Neural cell (in vitro differentiated cells): ENCODE measurements around the gene PLXNA4. TPM values are rescaled to one million over a fixed set of nuclear protein-coding genes. Genes with fewer than 3 reads are reported as not detected.

Source experiments
- H2AFZ ChIP-seq: fragments of 200-600, 300-800 bp; sonication (generic), shearing (Covaris generic); 2 replicates; pipeline ENCODE4 v1.6.0; 2014; ENCODE audit warnings: low read depth, mild to moderate bottlenecking, antibody characterized with exemption, low read length, moderate library complexity
- H3F3A ChIP-seq: fragments of 200-600 bp; shearing (Covaris generic); 2 replicates; pipeline ENCODE4 v1.6.1; 2016; ENCODE audit warnings: mild to moderate bottlenecking, moderate library complexity, mixed read lengths, antibody characterized with exemption, low read length; ENCODE audit not compliant: insufficient read depth, poor library complexity, severe bottlenecking
- H3K27ac ChIP-seq: fragments of 200-600, 300-800 bp; sonication (generic), shearing (Covaris generic); 2 replicates; pipeline ENCODE4 v1.5.1; 2014; ENCODE audit warnings: mild to moderate bottlenecking, low read length, moderate library complexity
- H3K27me3 ChIP-seq: fragments of 300-800, 200-600 bp; sonication (generic), shearing (Covaris generic); 2 replicates; pipeline ENCODE4 v1.6.0; 2014; ENCODE audit warnings: mild to moderate bottlenecking, low read depth, low read length, moderate library complexity; ENCODE audit not compliant: insufficient read depth
- H3K36me3 ChIP-seq: fragments of 300-800, 200-600 bp; sonication (generic), shearing (Covaris generic); 2 replicates; pipeline ENCODE4 v1.5.1; 2014; ENCODE audit warnings: mild to moderate bottlenecking, antibody characterized with exemption, low read length, moderate library complexity; ENCODE audit not compliant: insufficient read depth
- H3K4me2 ChIP-seq: fragments of 300-800, 200-600 bp; sonication (generic), shearing (Covaris generic); 2 replicates; pipeline ENCODE4 v1.6.0; 2014; ENCODE audit warnings: mild to moderate bottlenecking, low read length
- H3K4me3 ChIP-seq: fragments of 300-800, 200-600 bp; sonication (generic), shearing (Covaris generic); 2 replicates; pipeline ENCODE4 v1.5.1; 2014; ENCODE audit warnings: mild to moderate bottlenecking, low read length, moderate library complexity
- H3K79me2 ChIP-seq: fragments of 200-600 bp; shearing (Covaris generic); replicated peaks from 2 replicates; pipeline ENCODE4 v1.6.0; 2014; ENCODE audit warnings: mild to moderate bottlenecking, low read length, moderate library complexity; ENCODE audit not compliant: insufficient read depth
- H3K9ac ChIP-seq: fragments of 300-800, 200-600 bp; sonication (generic), shearing (Covaris generic); 2 replicates; pipeline ENCODE4 v1.6.1; 2016; ENCODE audit warnings: mild to moderate bottlenecking, low read length, mixed read lengths
- H3K9me2 ChIP-seq: fragments of 200-600 bp; shearing (Covaris generic); 2 replicates; pipeline ENCODE4 v1.6.1; 2016; ENCODE audit warnings: mild to moderate bottlenecking, low read length, mixed read lengths; ENCODE audit not compliant: insufficient read depth
- H3K9me3 ChIP-seq: fragments of 200-600, 300-800 bp; sonication (generic), shearing (Covaris generic); 2 replicates; pipeline ENCODE4 v1.6.1; 2016; ENCODE audit warnings: mild to moderate bottlenecking, mixed run types, low read length, moderate library complexity, mixed read lengths
- H4K20me1 ChIP-seq: fragments of 200-600 bp; shearing (Covaris generic); 2 replicates; pipeline ENCODE4 v1.6.1; 2016; ENCODE audit warnings: mild to moderate bottlenecking, mixed run types; ENCODE audit not compliant: insufficient read depth
- EP300 ChIP-seq: fragments of 450-650 bp; conservative IDR thresholded peaks from 2 replicates; pipeline ENCODE4 v1.6.1; 2014; ENCODE audit warnings: antibody characterized with exemption, mild to moderate bottlenecking, moderate library complexity; ENCODE audit not compliant: poor library complexity, severe bottlenecking
- POLR2AphosphoS5 ChIP-seq: IDR thresholded peaks from 2 replicates; pipeline ENCODE4 v1.6.1; 2012
- SMC3 ChIP-seq: fragments of 450-650 bp; conservative IDR thresholded peaks from 2 replicates; pipeline ENCODE4 v1.6.1; 2014; ENCODE audit warnings: antibody characterized with exemption, mild to moderate bottlenecking, moderate library complexity; ENCODE audit not compliant: poor library complexity
- polyA plus RNA-seq: library from polyadenylated mRNA; depleted of rRNA; stranded (reverse); fragments of >200 nt; gene quantifications from 2 replicates; pipeline ENCODE4 v1.2.3, GENCODE V29; 2014
- TF ChIP-seq, protein P1 (sequence below): IDR thresholded peaks from 2 replicates; pipeline ENCODE4 v1.6.1; 2012; ENCODE audit warnings: borderline replicate concordance
- TF ChIP-seq, protein P2 (sequence below): fragments of 450-650 bp; IDR thresholded peaks from 2 replicates; pipeline ENCODE4 v1.5.1; 2014; ENCODE audit warnings: antibody characterized with exemption, mild to moderate bottlenecking, moderate library complexity; ENCODE audit not compliant: poor library complexity, severe bottlenecking

The PLXNA4 gene
- polyA plus RNA-seq, 1 donor from 2014 or later: 7.2 TPM

DNA sequence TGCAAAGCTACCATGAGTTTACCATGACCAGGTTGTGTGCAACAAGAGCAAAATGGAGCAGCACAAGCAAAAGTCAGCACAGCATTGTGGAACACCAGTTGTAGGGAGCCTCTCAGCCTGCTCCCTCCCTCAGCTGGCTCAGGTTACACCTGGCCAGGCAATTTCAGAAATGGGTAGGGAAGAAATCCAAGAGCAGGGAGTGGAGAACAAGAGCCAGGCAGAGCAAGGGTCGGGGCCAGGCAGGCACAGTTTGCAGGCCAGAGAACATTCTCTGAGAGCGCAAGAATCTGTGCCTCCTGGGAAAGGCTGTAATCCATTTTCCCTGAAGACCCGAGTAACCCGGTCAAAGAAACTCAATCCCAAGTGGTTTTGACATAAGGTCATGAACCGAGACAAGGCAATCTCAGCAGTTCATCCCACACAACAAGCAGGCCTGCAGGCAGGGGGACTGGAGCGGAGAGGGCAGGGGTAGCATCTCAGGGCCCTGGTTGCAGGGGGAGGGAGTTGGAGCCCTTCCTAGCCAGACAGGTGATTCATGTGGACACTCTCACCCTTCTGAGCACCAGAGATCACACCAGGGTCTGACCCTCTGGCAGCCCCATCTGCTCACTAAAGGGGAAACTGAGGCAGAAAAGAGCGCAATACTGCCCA is 258.4 kb downstream of the PLXNA4 start:
- H3K27ac ChIP-seq: no peak overlapping the region
- H2AFZ ChIP-seq: no peak overlapping the region
- no peak for TF ChIP-seq EP300
- TF ChIP-seq SMC3: no peak
- TF ChIP-seq, protein P1, sequence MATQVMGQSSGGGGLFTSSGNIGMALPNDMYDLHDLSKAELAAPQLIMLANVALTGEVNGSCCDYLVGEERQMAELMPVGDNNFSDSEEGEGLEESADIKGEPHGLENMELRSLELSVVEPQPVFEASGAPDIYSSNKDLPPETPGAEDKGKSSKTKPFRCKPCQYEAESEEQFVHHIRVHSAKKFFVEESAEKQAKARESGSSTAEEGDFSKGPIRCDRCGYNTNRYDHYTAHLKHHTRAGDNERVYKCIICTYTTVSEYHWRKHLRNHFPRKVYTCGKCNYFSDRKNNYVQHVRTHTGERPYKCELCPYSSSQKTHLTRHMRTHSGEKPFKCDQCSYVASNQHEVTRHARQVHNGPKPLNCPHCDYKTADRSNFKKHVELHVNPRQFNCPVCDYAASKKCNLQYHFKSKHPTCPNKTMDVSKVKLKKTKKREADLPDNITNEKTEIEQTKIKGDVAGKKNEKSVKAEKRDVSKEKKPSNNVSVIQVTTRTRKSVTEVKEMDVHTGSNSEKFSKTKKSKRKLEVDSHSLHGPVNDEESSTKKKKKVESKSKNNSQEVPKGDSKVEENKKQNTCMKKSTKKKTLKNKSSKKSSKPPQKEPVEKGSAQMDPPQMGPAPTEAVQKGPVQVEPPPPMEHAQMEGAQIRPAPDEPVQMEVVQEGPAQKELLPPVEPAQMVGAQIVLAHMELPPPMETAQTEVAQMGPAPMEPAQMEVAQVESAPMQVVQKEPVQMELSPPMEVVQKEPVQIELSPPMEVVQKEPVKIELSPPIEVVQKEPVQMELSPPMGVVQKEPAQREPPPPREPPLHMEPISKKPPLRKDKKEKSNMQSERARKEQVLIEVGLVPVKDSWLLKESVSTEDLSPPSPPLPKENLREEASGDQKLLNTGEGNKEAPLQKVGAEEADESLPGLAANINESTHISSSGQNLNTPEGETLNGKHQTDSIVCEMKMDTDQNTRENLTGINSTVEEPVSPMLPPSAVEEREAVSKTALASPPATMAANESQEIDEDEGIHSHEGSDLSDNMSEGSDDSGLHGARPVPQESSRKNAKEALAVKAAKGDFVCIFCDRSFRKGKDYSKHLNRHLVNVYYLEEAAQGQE: no peak
- TF ChIP-seq, protein P2, sequence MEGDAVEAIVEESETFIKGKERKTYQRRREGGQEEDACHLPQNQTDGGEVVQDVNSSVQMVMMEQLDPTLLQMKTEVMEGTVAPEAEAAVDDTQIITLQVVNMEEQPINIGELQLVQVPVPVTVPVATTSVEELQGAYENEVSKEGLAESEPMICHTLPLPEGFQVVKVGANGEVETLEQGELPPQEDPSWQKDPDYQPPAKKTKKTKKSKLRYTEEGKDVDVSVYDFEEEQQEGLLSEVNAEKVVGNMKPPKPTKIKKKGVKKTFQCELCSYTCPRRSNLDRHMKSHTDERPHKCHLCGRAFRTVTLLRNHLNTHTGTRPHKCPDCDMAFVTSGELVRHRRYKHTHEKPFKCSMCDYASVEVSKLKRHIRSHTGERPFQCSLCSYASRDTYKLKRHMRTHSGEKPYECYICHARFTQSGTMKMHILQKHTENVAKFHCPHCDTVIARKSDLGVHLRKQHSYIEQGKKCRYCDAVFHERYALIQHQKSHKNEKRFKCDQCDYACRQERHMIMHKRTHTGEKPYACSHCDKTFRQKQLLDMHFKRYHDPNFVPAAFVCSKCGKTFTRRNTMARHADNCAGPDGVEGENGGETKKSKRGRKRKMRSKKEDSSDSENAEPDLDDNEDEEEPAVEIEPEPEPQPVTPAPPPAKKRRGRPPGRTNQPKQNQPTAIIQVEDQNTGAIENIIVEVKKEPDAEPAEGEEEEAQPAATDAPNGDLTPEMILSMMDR: no peak
- no peaks in the 10 kb centered on the region for H3K36me3 ChIP-seq
- no peaks in the 10 kb centered on the region for H3K79me2 ChIP-seq
- no peaks in the 10 kb centered on the region for H3K9me2 ChIP-seq
- H3K4me3 ChIP-seq: no peak overlapping the region
- H3K9ac ChIP-seq: no peak overlapping the region
- H3K9me3 ChIP-seq: no peaks in the 10 kb centered on the region
- H3K27me3 ChIP-seq: no peaks in the 10 kb centered on the region
- H3F3A ChIP-seq: no peaks in the 10 kb centered on the region
- no peak overlapping the region for H3K4me2 ChIP-seq
- no peaks in the 10 kb centered on the region for H4K20me1 ChIP-seq

DNA sequence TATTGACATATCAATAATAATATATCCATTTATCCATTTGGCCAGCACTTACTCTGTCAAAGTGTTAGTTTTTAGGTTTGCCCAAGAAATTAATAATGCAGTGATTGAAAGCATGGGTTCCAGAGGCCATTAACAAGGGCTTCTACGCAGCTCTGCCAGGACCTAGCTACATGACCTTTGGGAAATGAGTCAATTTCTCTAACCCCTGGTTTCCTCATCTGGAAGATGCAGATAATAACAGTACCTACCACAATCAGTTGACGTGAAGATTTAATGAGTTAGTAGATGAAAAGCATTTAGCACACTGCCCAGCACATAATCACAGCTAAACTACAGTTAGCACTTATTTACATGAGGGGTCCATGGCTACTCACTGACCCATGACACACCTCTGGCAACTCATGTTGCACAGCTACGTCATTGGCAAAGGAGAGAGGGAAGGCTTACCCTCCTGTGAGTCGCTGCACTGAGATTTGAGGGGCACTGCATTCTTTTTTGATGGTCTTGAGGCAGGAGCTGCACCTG is 263.7 kb downstream of the PLXNA4 start:
- TF ChIP-seq SMC3 (no peak), POLR2AphosphoS5 (no peak)
- TF ChIP-seq, protein P2: no peak
- H3K27ac ChIP-seq: no peak overlapping the region
- H3K36me3 ChIP-seq: no peaks in the 10 kb centered on the region
- H3K9ac ChIP-seq: no peak overlapping the region
- H2AFZ ChIP-seq: no peak overlapping the region
- no peaks in the 10 kb centered on the region for H3K79me2 ChIP-seq
- H3K9me2 ChIP-seq: no peaks in the 10 kb centered on the region
- H4K20me1 ChIP-seq: no peaks in the 10 kb centered on the region
- no peaks in the 10 kb centered on the region for H3K9me3 ChIP-seq
- H3F3A ChIP-seq: no peaks in the 10 kb centered on the region
- H3K4me2 ChIP-seq: no peak overlapping the region
- H3K4me3 ChIP-seq: no peak overlapping the region
- H3K27me3 ChIP-seq: no peaks in the 10 kb centered on the region
